Stimulated activated naive CD8-positive, alpha-beta T cell treated with anti-CD3 and anti-CD28 coated beads, Interleukin-15, Interleukin-2, amounts not matched to agents 100 ng/mL and 50 ng/mL, for 24 hours (primary cell): ENCODE data around the gene MAST4.

ENCODE experiments used
- H3K27ac Mint-ChIP-seq: one replicate; pipeline ENCODE4 v1.8.0; 2021; ENCODE audit warnings: mild to moderate bottlenecking, mixed read lengths
- H3K27me3 Mint-ChIP-seq: one replicate; pipeline ENCODE4 v1.8.0; 2021; ENCODE audit warnings: mixed read lengths
- H3K36me3 Mint-ChIP-seq: one replicate; pipeline ENCODE4 v1.8.0; 2021; ENCODE audit warnings: low read depth, mixed read lengths
- H3K4me1 Mint-ChIP-seq: one replicate; pipeline ENCODE4 v1.8.0; 2021; ENCODE audit warnings: low read depth, mixed read lengths
- H3K4me3 Mint-ChIP-seq: one replicate; pipeline ENCODE4 v1.8.0; 2021; ENCODE audit warnings: mild to moderate bottlenecking, mixed read lengths
- H3K9me3 Mint-ChIP-seq: one replicate; pipeline ENCODE4 v1.8.0; 2021; ENCODE audit warnings: mixed read lengths

Gene MAST4

DNA sequence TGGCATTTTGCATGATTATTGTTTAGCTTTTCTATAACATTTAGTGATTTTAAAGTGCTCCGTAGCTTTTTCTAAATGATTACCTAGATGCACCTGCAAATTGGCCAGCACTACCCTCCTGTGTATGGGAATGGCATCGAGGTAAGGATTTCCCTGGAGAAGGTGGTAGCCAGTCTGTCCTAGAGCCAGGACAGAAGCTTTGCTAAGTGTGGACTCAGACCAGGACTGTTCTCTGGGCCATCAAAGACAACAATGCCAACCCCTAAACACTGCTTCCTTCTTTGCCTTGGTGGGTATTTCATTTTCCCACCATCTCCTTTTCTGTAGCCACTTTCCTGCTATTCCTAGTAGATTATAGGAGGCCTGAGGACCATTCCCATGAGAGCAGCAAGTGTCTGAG, 547.4 kb downstream of the MAST4 start:
- Mint-ChIP-seq H3K27me3 (no peaks in the 10 kb centered on the region), H3K4me1 (no peaks in the 10 kb centered on the region), H3K36me3 (peaks cover 33% of the 10 kb centered on the region), H3K9me3 (no peaks in the 10 kb centered on the region), H3K27ac (no peak overlapping the region), H3K4me3 (no peak overlapping the region)

GRCh38 chr5:67144183-67144639, 548.0 kb downstream of the MAST4 start:
- Mint-ChIP-seq H3K27me3 (no peaks in the 10 kb centered on the region), H3K4me3 (no peak overlapping the region), H3K4me1 (no peaks in the 10 kb centered on the region), H3K36me3 (peaks cover 32% of the 10 kb centered on the region), H3K9me3 (no peaks in the 10 kb centered on the region), H3K27ac (no peak overlapping the region)

- Mint-ChIP-seq H3K4me3 (no peak overlapping the region), H3K4me1 (no peaks in the 10 kb centered on the region), H3K27me3 (no peaks in the 10 kb centered on the region), H3K9me3 (no peaks in the 10 kb centered on the region), H3K27ac (no peak overlapping the region), H3K36me3 (peaks cover 50% of the 10 kb centered on the region)
Observed at GRCh38 chr5:67146574-67146973, 550.4 kb downstream of the MAST4 start.

DNA sequence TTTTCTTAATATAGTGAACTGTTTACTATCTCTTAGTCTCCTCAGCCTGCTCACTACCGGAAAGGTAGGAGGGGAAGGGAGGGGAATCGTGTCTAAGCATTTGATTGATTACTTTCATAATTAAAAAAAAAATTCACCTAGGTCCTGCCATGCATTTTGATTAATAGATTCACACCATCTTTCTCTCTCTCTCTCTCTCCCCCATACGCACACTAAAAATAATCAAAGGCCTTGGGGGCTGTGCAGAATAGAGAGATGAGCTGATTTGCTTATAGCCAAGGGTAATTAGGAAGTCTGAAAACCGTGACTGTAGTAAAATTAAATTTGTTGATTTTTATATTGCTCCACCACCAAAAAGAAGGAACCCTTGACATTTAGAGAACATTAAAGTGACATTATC, 550.8 kb downstream of the MAST4 start:
- Mint-ChIP-seq H3K27ac (no peak overlapping the region), H3K27me3 (no peaks in the 10 kb centered on the region), H3K36me3 (peaks cover 48% of the 10 kb centered on the region), H3K4me3 (no peak overlapping the region), H3K9me3 (no peaks in the 10 kb centered on the region), H3K4me1 (no peaks in the 10 kb centered on the region)

DNA sequence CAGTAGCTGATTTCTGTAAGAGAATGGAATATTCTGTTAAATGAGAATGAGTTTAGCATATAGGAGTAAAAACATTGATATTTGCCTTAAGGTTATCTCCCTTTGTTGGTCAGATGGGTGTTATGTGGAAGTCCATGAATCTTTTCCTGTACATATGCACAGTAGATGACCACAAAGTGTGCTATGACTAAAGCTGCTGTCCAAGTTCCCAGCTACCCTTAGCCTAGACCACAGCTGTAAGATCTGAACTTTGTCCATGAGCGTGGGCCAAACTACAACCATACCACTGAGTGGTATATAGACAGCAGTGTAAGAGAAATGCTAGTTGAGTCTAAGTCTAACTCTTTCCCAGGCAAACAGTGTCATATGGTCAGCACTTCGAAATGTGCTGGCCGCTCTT, 551.6 kb downstream of the MAST4 start:
- H3K4me3 Mint-ChIP-seq = no peak overlapping the region
- no peaks in the 10 kb centered on the region for H3K4me1 Mint-ChIP-seq
- peaks cover 44% of the 10 kb centered on the region for H3K36me3 Mint-ChIP-seq
- no peaks in the 10 kb centered on the region for H3K9me3 Mint-ChIP-seq
- H3K27me3 Mint-ChIP-seq = no peaks in the 10 kb centered on the region
- no peak overlapping the region for H3K27ac Mint-ChIP-seq

- H3K9me3 Mint-ChIP-seq = no peaks in the 10 kb centered on the region
- peaks cover 4% of the 10 kb centered on the region for H3K4me1 Mint-ChIP-seq
- H3K27me3 Mint-ChIP-seq = no peaks in the 10 kb centered on the region
- no peak overlapping the region for H3K4me3 Mint-ChIP-seq
- no peak overlapping the region for H3K27ac Mint-ChIP-seq
- peaks cover 44% of the 10 kb centered on the region for H3K36me3 Mint-ChIP-seq
Observed at GRCh38 chr5:67149057-67149950, 553.1 kb downstream of the MAST4 start.

- peaks cover 41% of the 10 kb centered on the region for H3K36me3 Mint-ChIP-seq
Observed at GRCh38 chr5:67149951-67150523, 553.8 kb downstream of the MAST4 start.

GRCh38 chr5:67152400-67152799, 556.2 kb downstream of the MAST4 start:
- peaks cover 33% of the 10 kb centered on the region for H3K36me3 Mint-ChIP-seq

More at GRCh38 chr5:67149951-67150523, 553.8 kb downstream of the MAST4 start:
- no peaks in the 10 kb centered on the region for H3K27me3 Mint-ChIP-seq
- no peak overlapping the region for H3K27ac Mint-ChIP-seq
- peaks cover 4% of the 10 kb centered on the region for H3K4me1 Mint-ChIP-seq
- H3K9me3 Mint-ChIP-seq = no peaks in the 10 kb centered on the region
- no peak overlapping the region for H3K4me3 Mint-ChIP-seq

DNA sequence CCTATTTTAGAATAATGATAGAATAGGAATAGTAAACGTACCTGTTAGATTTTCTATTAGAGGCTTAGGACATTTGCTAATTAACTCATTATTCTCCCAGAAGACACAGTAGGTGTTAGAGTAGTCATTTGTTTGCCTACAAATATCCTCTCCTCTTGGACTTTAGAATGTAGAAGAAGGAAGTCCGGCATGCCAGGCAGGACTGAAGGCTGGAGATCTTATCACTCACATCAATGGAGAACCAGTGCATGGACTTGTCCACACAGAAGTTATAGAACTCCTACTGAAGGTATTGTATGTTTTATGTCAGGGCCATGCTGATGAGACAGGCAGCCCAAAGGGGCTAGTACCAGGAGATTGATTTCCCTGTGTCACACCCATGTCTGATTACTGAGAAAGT, 557.1 kb downstream of the MAST4 start:
- Mint-ChIP-seq H3K4me3 (no peak overlapping the region), H3K27ac (no peak overlapping the region), H3K9me3 (no peaks in the 10 kb centered on the region), H3K36me3 (peaks cover 33% of the 10 kb centered on the region), H3K27me3 (no peaks in the 10 kb centered on the region), H3K4me1 (peaks cover 18% of the 10 kb centered on the region)

More at GRCh38 chr5:67152400-67152799, 556.2 kb downstream of the MAST4 start:
- Mint-ChIP-seq H3K4me3 (no peak overlapping the region), H3K27me3 (no peaks in the 10 kb centered on the region), H3K4me1 (peaks cover 14% of the 10 kb centered on the region), H3K27ac (no peak overlapping the region), H3K9me3 (no peaks in the 10 kb centered on the region)

GRCh38 chr5:67154556-67155206, 558.5 kb downstream of the MAST4 start:
- Mint-ChIP-seq H3K27me3 (no peaks in the 10 kb centered on the region), H3K4me1 (peaks cover 29% of the 10 kb centered on the region), H3K27ac (no peak overlapping the region), H3K9me3 (no peaks in the 10 kb centered on the region), H3K4me3 (no peak overlapping the region), H3K36me3 (peaks cover 26% of the 10 kb centered on the region)

DNA sequence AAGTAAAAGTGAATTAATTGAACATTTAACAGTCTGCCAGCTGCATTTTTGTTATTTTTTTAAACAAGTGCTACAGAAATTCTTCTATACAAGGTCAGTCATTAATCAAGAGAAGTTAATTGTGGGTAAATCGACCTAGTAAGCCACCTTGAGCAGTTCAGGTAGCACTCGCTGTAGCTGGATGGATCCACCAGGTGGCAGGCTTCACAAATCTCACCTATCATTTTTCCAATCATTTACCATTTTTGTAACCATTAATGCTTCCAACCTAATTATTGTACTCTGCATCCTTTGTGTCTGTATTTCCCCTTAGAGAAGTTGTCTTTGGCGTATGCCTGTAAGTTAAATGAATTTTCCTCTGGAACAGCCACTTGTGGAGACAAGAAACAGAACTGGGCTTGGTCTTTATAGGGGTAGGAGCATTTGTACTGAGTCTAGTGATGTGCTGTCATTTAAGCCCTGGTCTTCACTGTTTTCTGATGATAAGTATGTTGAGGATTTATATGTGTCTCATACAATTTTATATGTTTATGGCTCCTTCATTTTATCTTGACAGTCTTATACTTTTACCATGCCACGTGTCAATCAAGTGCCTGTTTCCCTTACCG, 560.9 kb downstream of the MAST4 start:
- no peak overlapping the region for H3K4me3 Mint-ChIP-seq
- H3K4me1 Mint-ChIP-seq = peaks cover 53% of the 10 kb centered on the region
- H3K27me3 Mint-ChIP-seq = no peaks in the 10 kb centered on the region
- no peaks in the 10 kb centered on the region for H3K9me3 Mint-ChIP-seq
- peaks cover 20% of the 10 kb centered on the region for H3K36me3 Mint-ChIP-seq
- no peak overlapping the region for H3K27ac Mint-ChIP-seq

- Mint-ChIP-seq H3K36me3 (peaks cover 31% of the 10 kb centered on the region), H3K4me1 (peaks cover 64% of the 10 kb centered on the region), H3K9me3 (no peaks in the 10 kb centered on the region), H3K4me3 (no peak overlapping the region), H3K27ac (peak overlapping the region; percentile 2), H3K27me3 (no peaks in the 10 kb centered on the region)
Observed at GRCh38 chr5:67160272-67160671, 564.1 kb downstream of the MAST4 start.

- H3K36me3 Mint-ChIP-seq = peaks cover 31% of the 10 kb centered on the region
- no peaks in the 10 kb centered on the region for H3K9me3 Mint-ChIP-seq
- H3K4me1 Mint-ChIP-seq = peaks cover 69% of the 10 kb centered on the region
- no peak overlapping the region for H3K4me3 Mint-ChIP-seq
- H3K27me3 Mint-ChIP-seq = no peaks in the 10 kb centered on the region
- H3K27ac Mint-ChIP-seq = peak overlapping the region; percentile 45
Observed at GRCh38 chr5:67160985-67161384, 564.8 kb downstream of the MAST4 start.

DNA sequence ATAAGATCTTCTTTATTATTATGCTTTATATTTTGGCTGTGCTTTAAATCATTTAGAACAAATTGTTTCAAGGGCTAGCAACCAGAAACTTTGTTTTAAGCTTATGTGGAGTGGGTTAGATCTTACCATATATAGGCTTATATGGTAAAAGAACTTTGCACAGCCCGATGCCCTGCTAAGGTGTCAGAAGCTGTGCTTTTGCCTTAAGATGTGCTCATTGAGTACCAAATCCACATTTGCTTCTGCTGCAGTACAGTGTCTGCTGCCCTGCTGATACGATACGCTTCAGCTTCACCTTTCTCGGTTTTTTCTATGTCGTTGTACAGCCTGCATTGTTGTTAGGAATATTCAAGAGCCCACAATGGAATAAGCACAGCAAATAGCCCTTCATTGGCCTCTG, 565.6 kb downstream of the MAST4 start:
- peaks cover 71% of the 10 kb centered on the region for H3K4me1 Mint-ChIP-seq
- H3K27ac Mint-ChIP-seq = no peak overlapping the region
- H3K27me3 Mint-ChIP-seq = no peaks in the 10 kb centered on the region
- no peaks in the 10 kb centered on the region for H3K9me3 Mint-ChIP-seq
- peaks cover 31% of the 10 kb centered on the region for H3K36me3 Mint-ChIP-seq
- no peak overlapping the region for H3K4me3 Mint-ChIP-seq
